Esophagus mucosa (tissue), 1 donor: ENCODE data around the gene LYRM4. TPM values are rescaled to one million over a fixed set of nuclear protein-coding genes. Genes with fewer than 3 reads are reported as not detected.

Experiments
- ATAC-seq: fragments of 200-7000 bp; cut with Tn5 transposase; one replicate; pipeline ENCODE4 v1.9.1; 2020
- total RNA-seq: library from RNA; stranded (reverse); gene quantifications from one replicate; pipeline ENCODE4 v1.2.4, GENCODE V29; 2023
- donor health status: DM: yes; HTN: yes; CAD: no.

LYRM4 gene
- total RNA-seq, 1 donor from 2014 or later: 20.3 TPM

GRCh38 chr6:5091210-5092069, 169.3 kb downstream of the LYRM4 start:
- ATAC-seq: peak; percentile 19

GRCh38 chr6:5090603-5091002, 170.1 kb downstream of the LYRM4 start:
- no peak for ATAC-seq

- no peak for ATAC-seq
Observed at GRCh38 chr6:5089481-5090438, 171.0 kb downstream of the LYRM4 start.

- no peak for ATAC-seq
Observed at GRCh38 chr6:5088780-5089179, 172.0 kb downstream of the LYRM4 start.

GRCh38 chr6:5087389-5087788, 173.4 kb downstream of the LYRM4 start:
- ATAC-seq: no peak

- ATAC-seq: no peak
Observed at GRCh38 chr6:5086294-5086890, 174.4 kb downstream of the LYRM4 start.

- peak; percentile 31 for ATAC-seq
Observed at GRCh38 chr6:5085648-5086293, 175.0 kb downstream of the LYRM4 start.

GRCh38 chr6:5084781-5085647, 175.7 kb downstream of the LYRM4 start, which contains the start of gene PPP1R3G:
TSS of gene PPP1R3G (plus strand) at chr6:5085341. CDS start at chr6:5085486, 145 bp downstream.
- ATAC-seq: peak; percentile 28

- ATAC-seq: peak; percentile 35
Observed at GRCh38 chr6:5084360-5084780, 176.4 kb downstream of the LYRM4 start.

GRCh38 chr6:5083813-5084359, 176.9 kb downstream of the LYRM4 start:
- ATAC-seq: no peak

GRCh38 chr6:5083307-5083583, 177.5 kb downstream of the LYRM4 start:
- ATAC-seq: no peak

GRCh38 chr6:5082487-5083306, 178.1 kb downstream of the LYRM4 start:
- ATAC-seq: peak; percentile 89

- no peak for ATAC-seq
Observed at GRCh38 chr6:5081955-5082354, 178.8 kb downstream of the LYRM4 start.

GRCh38 chr6:5081182-5081581, 179.6 kb downstream of the LYRM4 start:
- ATAC-seq: no peak

GRCh38 chr6:5080574-5080973, 180.2 kb downstream of the LYRM4 start:
- ATAC-seq: no peak

GRCh38 chr6:5079692-5080091, 181.1 kb downstream of the LYRM4 start:
- ATAC-seq: no peak

- peak; percentile 56 for ATAC-seq
Observed at GRCh38 chr6:5078121-5078669, 182.6 kb downstream of the LYRM4 start.

GRCh38 chr6:5076931-5077330, 183.8 kb downstream of the LYRM4 start:
- ATAC-seq: no peak

- ATAC-seq: no peak
Observed at GRCh38 chr6:5073992-5074391, 186.8 kb downstream of the LYRM4 start.

GRCh38 chr6:5072440-5072839, 188.3 kb downstream of the LYRM4 start:
- ATAC-seq: no peak
